Measurements from ENCODE around the gene TPRG1. TPM values are rescaled to one million over a fixed set of nuclear protein-coding genes. Genes with fewer than 3 reads are reported as not detected.

Gene TPRG1
- total and polyA plus RNA-seq, 7 donors = 0.78 to 24.5 (median 9.9) TPM

GRCh38 chr3:189222927-189223636, 51.3 kb downstream of the TPRG1 start:
- Histone ChIP-seq H3K27me3 (ENCODE audit: insufficient read depth in 3 of 3, low read length in 2 of 3) (peaks cover 0 to 3% (median 0%) of the 10 kb centered on the region in 3 donors), H3K4me3 (no peak overlapping the region), H3K9me3 (no peaks in the 10 kb centered on the region), H3K4me1 (no peaks in the 10 kb centered on the region), H3K27ac (no peak overlapping the region), H3K36me3 (ENCODE audit: insufficient read depth in 1 of 2, low read depth in 1 of 2) (peaks cover 0 to 38% of the 10 kb centered on the region in 2 donors)
- intact Hi-C loops (cut with DNase I) = no loop called here
- WGBS, 3 donors = 72 to 90% (median 87%) methylated on average over 3 of the region's 3 CpGs
- no peak for DNase-seq
- no peak for ATAC-seq
- TF ChIP-seq CTCF (IDR thresholded peaks at IDR 0.05) = no peak

GRCh38 chr3:189225431-189225830, 53.7 kb downstream of the TPRG1 start:
- Histone ChIP-seq H3K4me1 (no peaks in the 10 kb centered on the region), H3K27me3 (ENCODE audit: insufficient read depth in 3 of 3, low read length in 2 of 3) (no peaks in the 10 kb centered on the region), H3K4me3 (no peak overlapping the region), H3K9me3 (no peaks in the 10 kb centered on the region), H3K36me3 (ENCODE audit: insufficient read depth in 1 of 2, low read depth in 1 of 2) (peaks cover 0 to 16% of the 10 kb centered on the region in 2 donors), H3K27ac (no peak overlapping the region)
- DNase-seq = no peak
- no peak for TF ChIP-seq CTCF (IDR thresholded peaks at IDR 0.05)
- 52 to 58% (median 53%) methylated on average over 3 of the region's 3 CpGs for WGBS, 3 donors
- ATAC-seq = no peak
- intact Hi-C loops (cut with DNase I) = no loop called here

- ATAC-seq (no peak), DNase-seq (no peak)
- intact Hi-C loops (cut with DNase I) = no loop called here
- TF ChIP-seq CTCF (IDR thresholded peaks at IDR 0.05) = no peak
- Histone ChIP-seq H3K4me1 (no peaks in the 10 kb centered on the region), H3K27ac (no peak overlapping the region), H3K9me3 (no peaks in the 10 kb centered on the region), H3K27me3 (ENCODE audit: insufficient read depth in 3 of 3, low read length in 2 of 3) (no peaks in the 10 kb centered on the region), H3K4me3 (no peak overlapping the region), H3K36me3 (ENCODE audit: insufficient read depth in 1 of 2, low read depth in 1 of 2) (peaks cover 0 to 4% of the 10 kb centered on the region in 2 donors)
- WGBS, 3 donors = 81 to 90% (median 90%) methylated on average over 3 of the region's 3 CpGs
Measured at GRCh38 chr3:189227249-189227648, 55.5 kb downstream of the TPRG1 start.

- no peaks in the 10 kb centered on the region for H3K9me3 ChIP-seq
- no peak overlapping the region for H3K27ac ChIP-seq
- no peak overlapping the region for H3K4me3 ChIP-seq
- DNase-seq (no peak), ATAC-seq (no peak)
- intact Hi-C loops (cut with DNase I) = no loop called here
- 64 to 79% (median 73%) methylated on average over 5 of the region's 5 CpGs for WGBS, 3 donors
- no peaks in the 10 kb centered on the region for H3K4me1 ChIP-seq
- TF ChIP-seq CTCF (IDR thresholded peaks at IDR 0.05) = no peak
- no peaks in the 10 kb centered on the region for H3K27me3 ChIP-seq (ENCODE audit: insufficient read depth in 3 of 3, low read length in 2 of 3)
- H3K36me3 ChIP-seq (ENCODE audit: insufficient read depth in 1 of 2, low read depth in 1 of 2) = no peaks in the 10 kb centered on the region
Measured at GRCh38 chr3:189229196-189229828, 57.5 kb downstream of the TPRG1 start.
